SK-N-SH (cell line): ENCODE results near the gene NLN. TPM values are rescaled to one million over a fixed set of nuclear protein-coding genes. Genes with fewer than 3 reads are reported as not detected.

Source experiments
- CTCF ChIA-PET: fragments of 300-600, 350-600 bp; formaldehyde crosslinking; extraction: SDS; loops from one replicate; lab custom pipeline; 2021; lab: Yijun Ruan, JAX
- POLR2A ChIA-PET: fragments of 350-600 bp; sonication (Branson Sonifier 250); formaldehyde crosslinking; extraction: SDS; loops from one replicate; lab custom pipeline; 2020; ENCODE audit warnings: antibody characterized with exemption, inconsistent platforms; lab: Yijun Ruan, JAX
- DNase-seq: peaks from one replicate; pipeline ENCODE4 v3.0.0; 2012
- H2AFZ ChIP-seq: fragments of 200-600 bp; sonication (generic); 2 replicates; pipeline ENCODE4 v1.8.1; 2016; ENCODE audit warnings: antibody characterized with exemption, mild to moderate bottlenecking, low read depth
- H3F3A ChIP-seq: fragments of 200-600 bp; sonication (generic); replicated peaks from 2 replicates; pipeline ENCODE3; 2016; ENCODE audit warnings: antibody characterized with exemption, mild to moderate bottlenecking; ENCODE audit not compliant: insufficient read depth
- H3K27ac ChIP-seq, 2 experiments: fragments of 200-500 bp in 1 of 2; fragments of 200-600 bp in 1 of 2; sonication (Bioruptor generic) in 1 of 2; sonication (generic), shearing (Covaris generic) in 1 of 2; 2 replicates each; pipeline versions ENCODE4 v1.5.1 to v1.6.1; 2014 to 2016; ENCODE audit warnings: low read depth in 2 of 2, inconsistent platforms in 1 of 2, low read length in 1 of 2, mild to moderate bottlenecking in 1 of 2, mixed read lengths in 1 of 2
- H3K27me3 ChIP-seq: fragments of 200-600 bp; sonication (generic), shearing (Covaris generic); 2 replicates; pipeline ENCODE4 v1.6.1; 2016; ENCODE audit warnings: mixed run types; ENCODE audit not compliant: insufficient read depth
- H3K36me3 ChIP-seq, 2 experiments: fragments of 200-500 bp in 1 of 2; fragments of 200-600 bp in 1 of 2; sonication (Bioruptor generic) in 1 of 2; sonication (generic) in 1 of 2; replicated peaks in 1 of 2; 2 replicates each; pipeline versions ENCODE3 to v1.5.1; 2014 to 2016; ENCODE audit warnings: low read length in 1 of 2, mild to moderate bottlenecking in 1 of 2; ENCODE audit not compliant: insufficient read depth in 2 of 2, control insufficient read depth in 1 of 2
- H3K4me1 ChIP-seq, 2 experiments: fragments of 200-500 bp in 1 of 2; fragments of 200-600 bp in 1 of 2; sonication (Bioruptor generic) in 1 of 2; sonication (generic), shearing (Covaris generic) in 1 of 2; 2 replicates each; pipeline versions ENCODE4 v1.5.1 to v1.6.1; 2014 to 2016; ENCODE audit warnings: low read depth in 1 of 2, low read length in 1 of 2, mixed run types in 1 of 2; ENCODE audit not compliant: insufficient read depth in 2 of 2, control insufficient read depth in 1 of 2
- H3K4me2 ChIP-seq: fragments of 200-600 bp; sonication (generic), shearing (Covaris generic); 2 replicates; pipeline ENCODE4 v1.6.1; 2017; ENCODE audit warnings: mixed run types
- H3K4me3 ChIP-seq, 2 experiments: fragments of 200-500 bp in 1 of 2; fragments of 200-600 bp in 1 of 2; sonication (Bioruptor generic) in 1 of 2; sonication (generic), shearing (Covaris generic) in 1 of 2; 2 replicates each; pipeline versions ENCODE4 v1.5.1 to v1.8.1; 2014 to 2016; ENCODE audit warnings: low read depth in 2 of 2, inconsistent platforms in 1 of 2, low read length in 1 of 2, mild to moderate bottlenecking in 1 of 2, mixed read lengths in 1 of 2, moderate library complexity in 1 of 2
- H3K79me2 ChIP-seq: fragments of 200-600 bp; sonication (generic); 2 replicates; pipeline ENCODE4 v1.8.1; 2017; ENCODE audit warnings: mild to moderate bottlenecking; ENCODE audit not compliant: insufficient read depth
- H3K9ac ChIP-seq: fragments of 200-600 bp; sonication (generic); 2 replicates; pipeline ENCODE4 v1.6.1; 2017; ENCODE audit warnings: mixed run types
- H3K9me2 ChIP-seq: fragments of 200-600 bp; sonication (generic); 2 replicates; pipeline ENCODE4 v1.6.1; 2017; ENCODE audit warnings: mixed run types
- H3K9me3 ChIP-seq: fragments of 200-600 bp; sonication (generic); 2 replicates; pipeline ENCODE4 v1.6.1; 2017; ENCODE audit warnings: mixed run types, mild to moderate bottlenecking, moderate library complexity
- H4K20me1 ChIP-seq: fragments of 200-600 bp; sonication (generic); 2 replicates; pipeline ENCODE4 v1.6.1; 2017; ENCODE audit warnings: mild to moderate bottlenecking, mixed run types; ENCODE audit not compliant: insufficient read depth
- CHD2 ChIP-seq: fragments of 150-350 bp; IDR thresholded peaks from 2 replicates; pipeline ENCODE4 v1.6.1; 2018; ENCODE audit warnings: low read length; ENCODE audit not compliant: partially characterized antibody
- EP300 ChIP-seq, 2 experiments: IDR thresholded peaks; 2 replicates each; pipeline versions ENCODE4 v1.4.0 to v1.6.1; 2012; ENCODE audit warnings: borderline replicate concordance in 1 of 2, low read depth in 1 of 2, low read length in 1 of 2
- FOXJ3 ChIP-seq: sonication (generic); formaldehyde crosslinking; IDR thresholded peaks from 2 replicates; pipeline ENCODE4 v1.5.1; 2020; ENCODE audit warnings: mild to moderate bottlenecking, missing genetic modification reagents
- FOXM1 ChIP-seq: IDR thresholded peaks from 2 replicates; pipeline ENCODE4 v1.4.0; 2012; ENCODE audit warnings: low read depth, mild to moderate bottlenecking
- GABPA ChIP-seq: IDR thresholded peaks from 2 replicates; pipeline ENCODE4 v1.4.0; 2012; ENCODE audit warnings: low read depth, mild to moderate bottlenecking
- GATA2 ChIP-seq: sonication (generic); formaldehyde crosslinking; IDR thresholded peaks from 2 replicates; pipeline ENCODE4 v1.5.0; 2020; ENCODE audit warnings: mild to moderate bottlenecking, missing genetic modification reagents
- MEF2A ChIP-seq: IDR thresholded peaks from 2 replicates; pipeline ENCODE4 v1.4.0; 2012; ENCODE audit warnings: low read depth, borderline replicate concordance
- MXI1 ChIP-seq: IDR thresholded peaks from 2 replicates; pipeline ENCODE4 v1.6.1; 2012; ENCODE audit warnings: mild to moderate bottlenecking, low read depth, low read length, improper control_type of control experiment
- NRF1 ChIP-seq: IDR thresholded peaks from 2 replicates; pipeline ENCODE4 v1.6.1; 2012; ENCODE audit warnings: low read depth, mild to moderate bottlenecking, low read length
- RAD21 ChIP-seq: IDR thresholded peaks from 2 replicates; pipeline ENCODE4 v1.6.1; 2012; ENCODE audit warnings: mild to moderate bottlenecking, low read length
- RCOR1 ChIP-seq: fragments of 150-350 bp; IDR thresholded peaks from 2 replicates; pipeline ENCODE4 v1.6.1; 2017; ENCODE audit warnings: antibody characterized with exemption, low read length
- RXRA ChIP-seq: IDR thresholded peaks from 2 replicates; pipeline ENCODE4 v1.4.0; 2012; ENCODE audit warnings: low read depth, mild to moderate bottlenecking, borderline replicate concordance
- SMC3 ChIP-seq: IDR thresholded peaks from 2 replicates; pipeline ENCODE4 v1.6.1; 2012; ENCODE audit warnings: low read depth, low read length, improper control_type of control experiment
- TAF1 ChIP-seq: IDR thresholded peaks from 2 replicates; pipeline ENCODE4 v1.6.1; 2012; ENCODE audit warnings: low read depth, mild to moderate bottlenecking, low read length, moderate library complexity, borderline replicate concordance
- TCF12 ChIP-seq: IDR thresholded peaks from 2 replicates; pipeline ENCODE4 v1.4.0; 2012
- TEAD4 ChIP-seq: IDR thresholded peaks from 2 replicates; pipeline ENCODE4 v1.4.0; 2012; ENCODE audit warnings: mild to moderate bottlenecking, borderline replicate concordance; ENCODE audit not compliant: insufficient read depth
- YY1 ChIP-seq: IDR thresholded peaks from 2 replicates; pipeline ENCODE4 v1.4.0; 2012; ENCODE audit warnings: low read depth, mild to moderate bottlenecking
- WGBS: methylation state at CpG from one replicate; pipeline ENCODE4 v1.1.6; 2017; ENCODE audit warnings: low lambda C conversion rate; 5-methylcytosine and 5-hydroxymethylcytosine counted together
- polyA plus RNA-seq, 3 experiments: library from polyadenylated mRNA; depleted of rRNA; stranded (reverse); fragments of >200 nt; gene quantifications; 2 replicates each; pipeline ENCODE4 v1.2.3, GENCODE V29; 2012
- TF ChIP-seq, protein P1 (sequence below): fragments of 150-350 bp; IDR thresholded peaks from 2 replicates; pipeline ENCODE4 v1.6.1; 2016; ENCODE audit warnings: mild to moderate bottlenecking, low read depth, low read length
- TF ChIP-seq, protein P2 (sequence below): IDR thresholded peaks from 2 replicates; pipeline ENCODE4 v1.4.0; 2012; ENCODE audit warnings: low read depth, borderline replicate concordance
- TF ChIP-seq, protein P3 (sequence below): IDR thresholded peaks from 2 replicates; pipeline ENCODE4; 2012

NLN gene
- polyA plus RNA-seq, 1 of the 3 experiments (the other 2 are of a cell fraction): 17.1 TPM

DNA sequence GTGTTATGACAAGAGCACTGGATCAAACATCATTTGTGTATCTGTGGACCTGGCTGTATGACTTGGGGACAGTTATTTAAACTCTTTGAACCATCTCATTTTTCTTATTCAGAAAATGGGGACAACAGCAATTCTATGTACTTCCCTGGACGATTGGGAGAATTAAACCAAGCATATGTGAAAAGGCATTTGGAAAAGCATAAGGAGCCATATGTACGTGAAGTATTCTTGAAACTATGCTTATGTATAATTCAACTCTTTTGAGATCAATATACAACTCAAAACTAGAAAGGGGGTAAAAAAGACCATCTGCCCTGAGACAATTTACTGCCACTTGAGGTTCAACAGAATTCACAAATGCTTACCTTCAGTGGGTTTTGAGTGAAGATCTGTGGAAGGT lies 75.5 kb downstream of the NLN start (continued):
- TF ChIP-seq GABPA: no peak
- TF ChIP-seq RCOR1: no peak
- no peak for TF ChIP-seq TAF1
- TF ChIP-seq TCF12: no peak
- TF ChIP-seq MEF2A: no peak
- TF ChIP-seq CHD2: no peak
- TF ChIP-seq, all 33 proteins: peak for 0

DNA sequence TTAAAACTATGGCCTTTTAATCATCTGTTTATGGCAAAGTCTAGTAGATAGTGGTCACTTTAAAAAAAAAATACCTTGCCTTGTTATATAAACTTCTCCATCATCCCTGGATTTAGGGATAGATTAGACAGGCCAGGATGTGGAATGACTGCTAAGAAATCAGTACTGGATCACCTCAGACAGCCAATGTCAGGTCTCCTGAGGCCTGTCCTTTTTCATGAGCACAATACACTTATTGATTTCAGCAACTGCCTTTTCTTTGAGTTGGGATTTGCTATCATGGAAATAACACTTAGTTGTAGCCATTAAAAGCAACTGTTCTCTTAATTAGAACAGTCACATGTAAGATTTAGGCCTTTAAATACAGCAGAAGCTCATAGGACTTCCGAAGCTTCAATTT lies 77.9 kb downstream of the NLN start:
- Histone ChIP-seq H2AFZ (no peak overlapping the region), H3K4me3 (no peak overlapping the region), H3K27ac (no peak overlapping the region), H3K4me1 (no peaks in the 10 kb centered on the region; a peak in 1 of 4 replicates), H3K9me3 (no peaks in the 10 kb centered on the region), H3K4me2 (no peak overlapping the region), H4K20me1 (no peaks in the 10 kb centered on the region), H3K36me3 (peaks cover 11 to 30% of the 10 kb centered on the region in 2 experiments)
- CTCF ChIA-PET: no interaction called here
- no peak for DNase-seq
- no peak for TF ChIP-seq RAD21
- TF ChIP-seq YY1: no peak
- no peak for TF ChIP-seq TEAD4
- TF ChIP-seq MEF2A: no peak
- TF ChIP-seq, protein P1, sequence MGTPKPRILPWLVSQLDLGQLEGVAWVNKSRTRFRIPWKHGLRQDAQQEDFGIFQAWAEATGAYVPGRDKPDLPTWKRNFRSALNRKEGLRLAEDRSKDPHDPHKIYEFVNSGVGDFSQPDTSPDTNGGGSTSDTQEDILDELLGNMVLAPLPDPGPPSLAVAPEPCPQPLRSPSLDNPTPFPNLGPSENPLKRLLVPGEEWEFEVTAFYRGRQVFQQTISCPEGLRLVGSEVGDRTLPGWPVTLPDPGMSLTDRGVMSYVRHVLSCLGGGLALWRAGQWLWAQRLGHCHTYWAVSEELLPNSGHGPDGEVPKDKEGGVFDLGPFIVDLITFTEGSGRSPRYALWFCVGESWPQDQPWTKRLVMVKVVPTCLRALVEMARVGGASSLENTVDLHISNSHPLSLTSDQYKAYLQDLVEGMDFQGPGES: no peak
- no peak for TF ChIP-seq FOXM1
- no peak for TF ChIP-seq EP300 (IDR thresholded peaks at IDR 0.05; ENCODE audit: borderline replicate concordance in 1 of 2, low read depth in 1 of 2, low read length in 1 of 2)
- TF ChIP-seq, protein P2, sequence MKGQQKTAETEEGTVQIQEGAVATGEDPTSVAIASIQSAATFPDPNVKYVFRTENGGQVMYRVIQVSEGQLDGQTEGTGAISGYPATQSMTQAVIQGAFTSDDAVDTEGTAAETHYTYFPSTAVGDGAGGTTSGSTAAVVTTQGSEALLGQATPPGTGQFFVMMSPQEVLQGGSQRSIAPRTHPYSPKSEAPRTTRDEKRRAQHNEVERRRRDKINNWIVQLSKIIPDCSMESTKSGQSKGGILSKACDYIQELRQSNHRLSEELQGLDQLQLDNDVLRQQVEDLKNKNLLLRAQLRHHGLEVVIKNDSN: no peak
- TF ChIP-seq RCOR1: no peak
- TF ChIP-seq, all 33 proteins: peak for 0
- WGBS: 100% methylated on average over 1 of the region's 1 CpG
- peaks cover 13% of the 10 kb centered on the region for H3F3A ChIP-seq
- H3K9me2 ChIP-seq: no peaks in the 10 kb centered on the region
- H3K27me3 ChIP-seq: no peaks in the 10 kb centered on the region
- H3K79me2 ChIP-seq: no peaks in the 10 kb centered on the region
- H3K9ac ChIP-seq: no peak overlapping the region
- POLR2A ChIA-PET: no interaction called here

DNA sequence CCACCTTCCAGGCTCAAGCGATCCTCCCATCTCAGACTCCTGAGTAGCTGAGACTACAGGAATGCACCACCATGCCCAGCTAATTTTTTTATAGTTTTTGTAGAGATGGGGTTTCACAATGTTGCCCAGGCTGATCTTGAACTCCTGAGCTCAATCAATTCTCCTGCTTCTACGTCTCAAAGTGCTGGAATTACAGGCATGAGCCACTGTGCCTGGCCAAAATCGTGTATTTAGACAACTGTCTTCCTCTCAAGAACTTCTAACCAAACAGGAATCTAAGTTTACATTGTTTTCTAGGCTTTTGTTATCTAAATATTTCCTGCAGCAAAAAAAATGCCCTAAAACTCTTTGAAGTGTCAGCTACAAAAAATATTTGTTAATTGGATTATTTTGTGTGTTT lies 78.8 kb downstream of the NLN start:
- Histone ChIP-seq H3K4me1 (no peaks in the 10 kb centered on the region; a peak in 1 of 4 replicates), H3K9me3 (no peaks in the 10 kb centered on the region), H3K4me2 (no peak overlapping the region), H3K27ac (peak overlapping the region in 1 of 2 experiments; percentile 11; a peak in 1 of 4 replicates), H3K79me2 (no peaks in the 10 kb centered on the region), H3K4me3 (no peak overlapping the region), H2AFZ (no peak overlapping the region), H3F3A (peaks cover 11% of the 10 kb centered on the region), H3K9me2 (no peaks in the 10 kb centered on the region), H3K9ac (no peak overlapping the region), H3K36me3 (peaks cover 11 to 34% of the 10 kb centered on the region in 2 experiments), H3K27me3 (no peaks in the 10 kb centered on the region), H4K20me1 (no peaks in the 10 kb centered on the region)
- ChIA-PET POLR2A (no interaction called here), CTCF (no interaction called here)
- DNase-seq: no peak
- TF ChIP-seq TCF12 (no peak), RXRA (no peak), TAF1 (no peak), SMC3 (no peak), GATA2 (no peak), RAD21 (no peak), FOXJ3 (CRISPR knock-in tag) (no peak), MXI1 (no peak), NRF1 (no peak), MEF2A (no peak)
- TF ChIP-seq, protein P1: no peak
- TF ChIP-seq, protein P3, sequence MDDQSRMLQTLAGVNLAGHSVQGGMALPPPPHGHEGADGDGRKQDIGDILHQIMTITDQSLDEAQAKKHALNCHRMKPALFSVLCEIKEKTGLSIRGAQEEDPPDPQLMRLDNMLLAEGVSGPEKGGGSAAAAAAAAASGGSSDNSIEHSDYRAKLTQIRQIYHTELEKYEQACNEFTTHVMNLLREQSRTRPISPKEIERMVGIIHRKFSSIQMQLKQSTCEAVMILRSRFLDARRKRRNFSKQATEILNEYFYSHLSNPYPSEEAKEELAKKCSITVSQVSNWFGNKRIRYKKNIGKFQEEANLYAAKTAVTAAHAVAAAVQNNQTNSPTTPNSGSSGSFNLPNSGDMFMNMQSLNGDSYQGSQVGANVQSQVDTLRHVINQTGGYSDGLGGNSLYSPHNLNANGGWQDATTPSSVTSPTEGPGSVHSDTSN: no peak
- 91% methylated on average over 3 of the region's 3 CpGs for WGBS
